WI38 (cell line): ENCODE measurements around the gene WNK4.

Experiments
- H3K4me3 ChIP-seq: 2 replicates; pipeline ENCODE4 v1.5.1; 2011; ENCODE audit warnings: low read depth, mild to moderate bottlenecking, control low read depth, low read length
- CTCF ChIP-seq: IDR thresholded peaks from 2 replicates; pipeline ENCODE4 v1.5.1; 2012; ENCODE audit warnings: low read depth, mild to moderate bottlenecking, control low read depth, low read length

Gene WNK4

GRCh38 chr17:42798383-42799380 is 18.3 kb downstream of the WNK4 start, which contains the start of the genes CNTD1 and COA3:
Gene CNTD1 (plus strand): TSS chr17:42798861. CDS start chr17:42799068, 207 bp downstream.
Gene COA3 (minus strand): TSS chr17:42798704. CDS start chr17:42798681, 23 bp downstream.
- no peak for TF ChIP-seq CTCF

GRCh38 chr17:42803074-42803883 is 22.9 kb downstream of the WNK4 start:
- TF ChIP-seq CTCF: no peak
- H3K4me3 ChIP-seq: no peak overlapping the region

More at GRCh38 chr17:42798383-42799380, 18.3 kb downstream of the WNK4 start, which contains the start of the genes CNTD1 and COA3:
- peak within 1 kb of the TSS; percentile 90 for H3K4me3 ChIP-seq

GRCh38 chr17:42804918-42805367 is 24.5 kb downstream of the WNK4 start:
- TF ChIP-seq CTCF: no peak
- H3K4me3 ChIP-seq: no peak overlapping the region

- no peak for TF ChIP-seq CTCF
Measured at GRCh38 chr17:42806249-42806648, 25.8 kb downstream of the WNK4 start.

GRCh38 chr17:42809250-42809649 is 28.8 kb downstream of the WNK4 start:
- H3K4me3 ChIP-seq: no peak overlapping the region
- TF ChIP-seq CTCF: no peak

More at GRCh38 chr17:42806249-42806648, 25.8 kb downstream of the WNK4 start:
- no peak overlapping the region for H3K4me3 ChIP-seq

- no peak for TF ChIP-seq CTCF
- H3K4me3 ChIP-seq: no peak overlapping the region
Measured at GRCh38 chr17:42814633-42815399, 34.4 kb downstream of the WNK4 start.
